HS-5 (cell line): ENCODE results near the gene DNASE2.
"Not testable (repeated sequence)": the region's sequence is repeated elsewhere in the genome, so short reads cannot be mapped to it uniquely, and the experiment has no call there.

ENCODE experiments used
- DNase-seq: peaks from one replicate; pipeline ENCODE4 v3.0.0-alpha.2; 2012; ENCODE audit warnings: low read depth

The DNASE2 gene

DNA sequence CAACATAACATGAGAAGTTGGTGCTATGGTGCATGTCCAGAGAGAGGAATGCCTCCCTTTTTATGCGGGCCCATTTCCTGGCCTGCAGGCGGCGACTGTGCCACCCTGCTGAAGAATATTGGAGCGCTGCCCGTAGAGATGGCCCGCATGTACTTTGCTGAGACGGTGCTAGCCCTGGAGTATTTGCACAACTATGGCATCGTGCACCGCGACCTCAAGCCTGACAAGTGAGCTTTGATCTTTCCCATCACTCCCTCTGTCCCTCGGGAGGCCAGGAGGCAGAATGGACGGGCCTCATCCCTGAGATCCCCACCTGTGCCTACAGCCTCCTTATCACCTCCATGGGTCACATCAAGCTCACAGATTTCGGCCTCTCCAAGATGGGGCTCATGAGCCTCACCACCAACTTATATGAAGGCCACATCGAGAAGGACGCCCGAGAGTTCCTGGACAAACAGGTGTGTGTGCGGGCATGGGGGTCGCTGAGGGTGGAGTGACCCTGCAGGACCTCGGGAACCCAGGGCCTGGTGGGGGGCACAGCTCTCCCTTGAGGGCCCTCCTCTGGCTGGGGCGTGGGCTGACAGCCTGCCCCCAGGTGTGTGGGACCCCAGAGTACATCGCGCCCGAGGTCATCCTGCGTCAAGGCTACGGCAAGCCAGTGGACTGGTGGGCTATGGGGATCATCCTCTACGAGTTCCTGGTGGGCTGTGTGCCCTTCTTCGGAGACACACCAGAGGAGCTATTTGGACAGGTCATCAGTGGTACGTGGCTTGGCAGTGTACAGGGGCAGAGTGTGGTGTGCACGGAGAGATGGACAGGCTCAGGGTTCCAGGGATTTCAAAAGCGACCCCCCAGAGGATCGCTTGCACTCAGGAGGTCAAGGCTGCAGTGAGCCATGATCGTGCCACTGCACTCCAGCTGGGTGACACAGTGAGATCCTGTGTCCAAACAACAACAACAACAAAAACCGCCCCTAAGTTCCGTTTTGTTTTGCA lies 16.2 kb downstream of the DNASE2 start:
- no peak for DNase-seq

DNA sequence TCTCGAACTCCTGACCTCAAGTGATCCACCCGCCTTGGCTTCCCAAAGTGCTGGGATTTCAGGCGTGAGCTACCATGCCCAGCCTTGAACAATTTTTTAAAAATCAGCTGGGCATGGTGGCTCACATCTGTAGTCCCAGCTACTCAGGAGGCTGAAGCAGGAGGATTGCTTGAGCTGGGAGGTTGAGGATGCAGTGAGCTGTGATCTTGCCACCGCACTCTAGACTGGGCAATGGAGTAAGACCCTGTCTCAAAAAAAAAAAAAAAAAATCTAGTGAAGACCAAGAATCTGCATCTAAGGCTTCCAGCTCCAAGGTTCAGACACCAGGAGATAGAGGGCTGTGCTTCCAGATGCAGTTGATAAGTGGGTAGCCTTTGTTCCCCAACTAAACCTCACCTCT lies 17.1 kb downstream of the DNASE2 start:
- no peak for DNase-seq

DNA sequence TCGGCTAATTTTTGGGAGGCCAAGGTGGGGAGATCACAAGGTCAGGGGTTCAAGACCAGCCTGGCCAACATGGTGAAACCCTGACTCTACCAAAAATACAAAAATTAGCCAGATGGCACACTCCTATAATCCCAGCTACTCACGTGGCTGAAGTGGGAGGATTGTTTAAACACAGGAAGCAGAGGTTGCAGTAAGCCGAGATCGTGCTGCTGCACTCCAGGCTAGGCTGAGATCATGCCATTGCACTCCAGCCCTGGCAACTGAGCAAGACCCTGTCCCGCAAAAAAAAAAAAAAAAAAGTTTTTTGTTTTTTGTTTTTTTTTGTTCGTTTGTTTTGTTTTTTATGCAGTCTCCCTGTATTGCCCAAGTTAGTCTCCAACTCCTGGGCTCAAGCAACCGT lies 21.7 kb downstream of the DNASE2 start:
- DNase-seq, result no peak

DNA sequence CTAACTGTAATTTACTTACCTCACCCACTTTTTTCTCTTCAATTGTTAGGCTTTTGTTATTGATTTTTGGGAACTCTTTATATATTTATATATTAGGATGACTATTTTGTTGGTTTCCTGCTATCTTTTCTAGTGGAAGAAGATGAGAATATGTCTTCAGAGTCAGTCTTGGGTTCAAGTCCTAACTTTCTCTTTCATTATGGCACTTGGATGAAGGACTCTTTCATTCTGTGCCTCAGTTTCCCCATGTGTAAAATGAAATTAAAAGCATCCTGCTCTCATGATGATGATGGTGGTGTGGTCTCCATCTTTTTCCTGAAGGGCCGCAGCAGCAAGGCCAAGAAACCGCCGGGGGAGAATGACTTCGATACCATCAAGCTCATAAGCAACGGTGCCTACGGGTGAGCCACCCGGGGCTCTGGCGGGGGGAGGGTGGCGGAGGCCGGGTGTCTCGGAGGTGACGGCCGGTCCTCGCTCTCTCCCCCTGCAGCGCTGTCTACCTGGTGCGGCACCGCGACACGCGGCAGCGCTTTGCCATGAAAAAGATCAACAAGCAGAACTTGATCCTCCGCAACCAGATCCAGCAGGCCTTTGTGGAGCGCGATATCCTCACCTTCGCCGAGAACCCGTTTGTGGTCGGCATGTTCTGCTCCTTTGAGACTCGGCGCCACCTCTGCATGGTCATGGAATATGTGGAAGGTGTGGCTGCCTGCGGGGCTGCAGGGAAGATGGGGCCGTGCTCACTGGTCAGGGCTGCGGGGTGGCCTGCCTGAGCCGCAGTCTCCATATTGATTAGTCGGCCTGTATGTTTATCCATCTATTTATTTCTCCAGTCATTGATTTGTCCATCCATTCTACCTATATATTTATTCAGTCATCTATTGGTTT lies 23.0 kb downstream of the DNASE2 start:
- DNase-seq, result no peak

DNA sequence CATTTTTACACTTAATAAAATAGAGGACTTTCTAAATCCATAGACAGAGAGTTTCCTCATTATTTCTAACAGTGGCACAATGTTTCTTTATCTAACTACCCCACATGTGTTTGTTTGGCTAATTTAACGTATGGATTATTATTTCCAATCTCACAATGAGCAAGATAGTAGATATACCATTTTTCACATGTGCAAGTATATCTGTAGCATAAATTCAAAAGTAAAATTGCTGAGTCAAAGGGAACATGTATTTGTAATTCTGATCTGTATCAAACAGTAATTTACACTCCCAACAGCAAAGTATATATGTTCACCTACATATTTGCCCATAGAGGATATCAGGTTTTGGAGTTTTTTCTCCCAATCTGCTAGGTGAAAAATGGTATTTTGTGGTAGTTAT lies 24.6 kb downstream of the DNASE2 start:
- no peak for DNase-seq

DNA sequence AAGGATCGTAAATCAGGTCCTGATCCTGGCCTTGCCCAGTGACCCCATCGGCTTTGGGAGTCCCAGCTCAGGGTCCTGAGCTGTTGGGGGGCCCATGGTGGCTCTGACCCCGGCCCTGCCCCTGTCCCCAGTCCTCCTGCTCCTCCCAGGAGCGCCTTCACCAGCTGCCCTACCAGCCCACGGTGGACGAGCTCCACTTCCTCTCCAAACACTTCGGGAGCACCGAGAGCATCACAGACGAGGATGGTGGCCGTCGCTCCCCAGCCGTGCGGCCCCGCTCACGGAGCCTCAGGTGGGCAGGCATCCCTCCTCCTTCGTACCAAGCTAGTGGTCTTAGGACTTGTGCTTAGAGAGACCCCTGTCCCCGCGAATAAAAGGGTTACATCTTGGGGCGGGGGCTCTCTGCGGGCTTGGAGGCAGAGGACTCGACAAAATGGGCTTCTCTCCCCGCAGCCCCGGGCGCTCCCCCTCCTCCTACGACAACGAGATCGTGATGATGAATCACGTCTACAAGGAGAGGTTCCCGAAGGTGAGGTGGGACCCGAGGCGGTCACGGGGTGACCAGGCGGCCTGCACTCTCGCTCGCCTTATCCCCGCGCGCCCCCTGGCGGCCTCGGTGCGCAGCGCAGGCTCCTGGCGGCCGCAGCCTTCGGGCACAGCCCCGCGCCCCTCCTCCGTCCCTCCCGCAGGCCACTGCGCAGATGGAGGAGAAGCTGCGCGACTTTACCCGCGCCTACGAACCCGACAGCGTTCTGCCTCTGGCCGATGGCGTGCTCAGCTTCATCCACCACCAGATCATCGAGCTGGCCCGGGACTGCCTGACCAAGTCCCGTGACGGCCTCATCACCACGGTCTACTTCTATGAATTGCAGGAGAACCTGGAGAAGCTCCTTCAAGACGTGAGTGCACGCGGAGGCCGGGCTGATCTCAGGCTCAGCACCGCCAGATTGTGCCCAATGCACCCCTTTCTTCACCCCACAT lies 33.8 kb downstream of the DNASE2 start:
- DNase-seq, result peak; percentile 65

DNA sequence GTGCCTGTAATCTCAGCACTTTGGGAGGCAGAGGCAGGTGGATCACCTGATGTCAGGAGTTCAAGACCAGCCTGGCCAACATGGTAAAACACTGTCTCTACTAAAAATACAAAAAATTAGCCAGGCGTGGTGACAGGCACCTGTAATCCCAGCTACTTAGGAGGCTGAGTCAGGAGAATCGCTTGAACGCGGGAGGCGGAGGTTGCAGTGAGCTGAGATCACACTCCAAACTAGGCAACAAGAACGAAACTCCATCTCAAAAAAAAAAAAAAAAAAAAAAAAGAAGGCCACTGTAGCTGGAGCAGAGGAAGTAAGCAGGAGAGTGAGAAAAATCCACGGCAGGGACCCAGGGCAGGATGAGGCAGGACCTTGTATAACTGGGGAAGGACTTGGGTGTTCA lies 34.6 kb downstream of the DNASE2 start:
- DNase-seq, result not testable (repeated sequence)

DNA sequence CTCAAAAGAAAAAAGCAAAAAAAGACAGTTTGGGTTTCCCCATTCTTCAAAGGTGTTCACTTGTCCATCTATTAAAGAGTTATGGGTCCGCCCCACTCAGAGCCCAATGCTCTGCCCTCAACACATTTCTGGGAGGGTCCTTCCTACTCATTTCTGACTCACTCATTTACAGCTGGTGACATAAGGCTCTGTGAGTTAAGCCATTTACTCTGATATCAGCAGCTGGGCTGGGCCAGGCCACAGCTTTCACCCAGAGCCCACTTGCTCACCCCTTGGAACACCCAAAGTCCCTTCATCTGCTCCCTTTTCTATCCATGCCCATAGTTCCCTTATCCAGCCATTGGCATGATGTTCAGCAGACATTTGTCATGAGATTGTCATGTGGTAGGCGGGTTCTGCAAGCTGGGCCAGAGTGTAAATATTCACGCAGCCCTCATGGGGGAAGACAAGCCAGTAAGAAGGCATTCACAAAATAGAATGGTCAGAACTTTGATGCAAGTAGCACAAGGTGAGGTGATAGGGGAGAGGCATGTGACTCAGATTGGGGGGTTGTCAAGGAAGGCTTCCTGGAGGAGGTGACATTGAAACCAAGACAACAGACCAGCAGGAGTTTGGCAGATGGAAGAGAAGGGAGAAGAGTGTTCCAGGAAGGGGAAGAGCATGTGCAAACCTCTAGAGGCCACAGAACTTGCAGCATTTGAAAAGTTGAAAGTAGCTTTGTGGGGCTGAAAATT lies 37.1 kb downstream of the DNASE2 start:
- DNase-seq, result no peak

DNA sequence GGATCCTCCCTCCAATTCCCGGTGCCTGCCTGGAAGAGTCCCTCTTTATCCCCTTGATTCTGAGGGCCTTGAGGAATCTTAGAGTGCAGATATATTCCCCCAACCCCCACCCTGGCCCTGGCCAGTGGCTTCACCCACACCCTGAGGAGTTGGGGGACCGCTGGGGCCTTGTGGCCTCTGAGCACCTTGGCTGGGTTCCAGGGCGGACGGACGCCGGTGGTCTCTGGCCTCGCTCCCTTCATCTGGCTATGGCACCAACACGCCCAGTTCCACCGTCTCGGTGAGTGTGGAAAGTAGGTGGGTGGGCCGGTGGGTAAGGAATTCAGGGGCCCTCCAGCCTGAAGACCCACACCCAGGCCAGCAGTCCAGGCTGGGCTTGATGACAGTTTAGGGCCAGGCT lies 37.9 kb downstream of the DNASE2 start:
- DNase-seq, result no peak

DNA sequence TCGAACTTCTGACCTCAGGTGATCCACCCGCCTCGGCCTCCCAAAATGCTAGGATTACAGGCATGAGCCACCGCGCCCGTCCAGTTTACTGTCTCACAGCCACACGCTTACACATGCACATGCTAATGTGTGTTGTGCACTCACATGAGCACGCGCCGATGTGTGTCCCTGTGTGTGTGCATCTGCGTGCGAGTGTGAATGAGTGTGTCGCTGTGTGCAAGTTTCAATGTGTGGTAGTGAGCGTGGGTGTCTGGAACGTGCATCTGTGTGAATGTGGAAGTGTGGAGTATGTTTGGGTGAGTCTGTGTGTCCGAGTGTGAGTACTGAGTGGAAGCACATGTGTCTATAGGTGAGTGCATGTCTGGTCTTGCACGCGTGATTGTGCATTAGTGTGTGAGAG lies 38.7 kb downstream of the DNASE2 start:
- no peak for DNase-seq

DNA sequence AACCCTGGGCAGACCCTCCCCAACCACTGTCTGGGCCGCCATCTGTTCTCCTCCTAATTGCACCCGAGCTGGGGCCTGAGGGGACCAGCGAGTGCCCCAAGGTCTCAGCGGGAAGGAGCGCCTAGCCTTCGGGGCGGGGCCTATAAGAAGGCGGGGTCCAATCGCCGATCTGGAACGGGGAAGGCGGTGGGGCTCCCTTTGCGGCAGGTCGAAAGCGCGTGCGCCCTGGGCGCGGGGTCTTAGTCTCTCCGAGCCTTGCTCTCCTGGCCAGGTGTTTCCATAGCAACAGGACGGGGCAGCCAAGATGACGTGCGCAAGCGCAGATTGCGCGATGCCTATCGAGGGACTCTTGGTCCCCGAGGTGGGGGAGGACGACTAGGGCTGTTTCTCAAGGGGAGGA lies 40.2 kb downstream of the DNASE2 start:
- no peak for DNase-seq

DNA sequence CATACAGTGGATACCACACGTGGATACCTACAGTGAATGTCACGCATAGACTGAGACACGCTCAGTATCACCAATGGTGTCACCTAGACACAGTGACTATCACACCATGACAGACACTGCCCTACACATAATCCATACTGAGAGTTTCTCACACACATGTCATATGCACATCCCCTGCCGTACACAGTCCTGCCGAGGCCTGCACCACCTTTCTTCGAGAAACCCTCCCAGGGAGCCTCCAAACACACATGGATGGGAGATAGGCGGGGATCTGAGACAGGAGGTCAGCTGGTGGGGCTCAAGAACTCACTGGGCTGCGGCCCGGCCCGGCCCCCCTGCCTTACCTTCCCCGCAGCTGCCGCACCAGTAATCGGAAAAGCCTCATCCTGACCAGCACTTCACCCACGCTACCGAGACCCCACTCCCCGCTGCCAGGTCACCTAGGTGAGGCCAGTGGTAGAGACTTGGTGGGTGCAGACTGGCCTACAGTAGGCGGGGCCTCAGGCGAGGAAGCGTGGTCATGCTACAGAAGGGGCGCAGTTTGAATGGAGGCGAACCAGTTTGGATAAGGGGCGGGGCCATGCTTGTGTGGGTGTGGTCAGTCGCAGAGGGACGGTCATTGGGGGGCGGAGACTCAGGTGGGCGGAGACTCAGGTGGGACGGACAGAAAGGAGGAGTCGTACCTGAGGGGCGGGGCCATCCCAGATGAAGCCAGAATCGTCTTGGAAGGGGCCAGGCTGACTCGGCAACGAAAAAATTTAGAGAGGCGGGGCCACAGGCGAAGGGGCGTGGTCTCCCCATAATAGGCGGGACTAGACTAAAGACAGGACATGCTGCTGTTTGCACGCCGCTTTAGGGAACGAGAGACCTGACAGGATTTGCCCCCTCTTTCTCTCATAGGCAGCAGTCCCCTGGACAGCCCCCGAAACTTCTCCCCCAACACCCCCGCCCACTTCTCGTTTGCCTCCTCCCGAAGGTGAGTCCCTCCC lies 40.9 kb downstream of the DNASE2 start:
- no peak for DNase-seq

DNA sequence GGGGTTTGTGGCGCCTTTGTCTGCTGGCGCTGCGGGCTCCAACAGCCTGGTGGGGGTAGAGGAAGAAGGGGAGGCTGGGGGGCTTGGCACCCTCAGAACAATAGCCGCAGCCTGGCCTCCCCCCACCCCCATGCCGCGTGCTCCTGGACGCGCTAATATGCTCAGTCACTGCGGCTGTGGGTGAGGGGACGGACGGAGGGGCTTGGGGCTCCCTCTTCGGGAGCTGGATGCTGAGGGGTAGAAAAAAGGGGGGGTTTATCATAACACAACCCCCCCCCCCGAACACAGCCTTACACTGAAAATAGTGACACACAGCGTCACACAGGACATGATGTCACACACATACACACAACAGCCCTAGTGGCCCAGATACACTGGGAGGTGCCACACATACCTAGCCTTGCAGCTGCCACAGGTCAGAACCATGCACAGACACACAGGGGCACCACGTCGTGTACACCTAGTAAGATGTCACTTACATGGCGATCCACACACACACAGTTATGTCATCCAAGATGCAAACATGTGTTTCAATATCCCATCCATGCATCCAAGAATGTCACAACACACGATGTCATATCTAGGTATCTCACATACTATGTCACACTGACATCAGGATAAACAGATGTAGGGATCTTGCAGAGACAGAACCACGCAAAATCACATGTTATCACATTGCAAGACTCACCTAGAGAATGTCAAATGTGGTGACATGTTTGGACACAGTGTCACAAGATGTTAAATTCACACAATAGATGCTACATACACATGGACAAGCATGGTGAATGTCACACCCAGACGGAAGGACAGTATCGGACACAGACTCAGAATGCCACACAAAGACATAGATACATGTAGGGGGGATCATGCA lies 42.1 kb downstream of the DNASE2 start:
- no peak for DNase-seq

DNA sequence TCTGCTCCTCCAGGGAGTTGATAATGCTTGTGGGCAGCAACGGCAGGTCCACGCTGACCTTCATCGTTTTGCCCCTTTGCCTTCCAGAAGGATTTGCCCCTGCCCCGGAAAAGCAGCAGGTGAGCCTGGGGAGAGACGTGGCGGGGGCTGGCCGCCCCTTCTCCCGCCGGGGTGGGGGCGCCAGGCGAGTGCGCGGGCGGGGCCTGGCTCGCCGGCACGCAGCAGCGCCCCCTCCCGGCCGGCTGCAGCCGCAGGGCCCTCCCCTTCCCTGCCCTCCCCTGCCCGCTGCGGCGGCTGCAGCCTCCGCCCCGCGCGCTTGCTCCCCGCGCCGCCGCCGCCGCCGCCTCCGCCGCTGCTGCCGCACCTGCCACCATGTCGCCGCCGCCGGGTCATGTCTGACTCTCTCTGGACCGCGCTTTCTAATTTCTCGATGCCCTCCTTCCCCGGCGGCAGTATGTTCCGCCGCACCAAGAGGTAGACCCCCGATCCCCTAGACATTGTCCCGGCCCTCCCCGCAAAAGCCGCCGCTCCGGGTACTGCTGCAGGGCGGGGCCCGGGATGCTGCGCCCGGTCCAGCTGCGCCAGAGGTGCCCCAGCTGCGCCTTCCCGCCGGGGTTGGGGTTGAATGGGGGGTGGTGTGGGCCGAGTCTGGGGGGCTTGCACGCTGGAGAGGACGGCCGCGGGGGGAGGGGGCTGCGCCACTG lies 42.9 kb downstream of the DNASE2 start, which contains the start of gene MAST1:
Gene MAST1 (plus strand): TSS at position 334 of the 704 bp plus-strand sequence. CDS start 58 bp downstream, at position 392.
- DNase-seq, result no peak

DNA sequence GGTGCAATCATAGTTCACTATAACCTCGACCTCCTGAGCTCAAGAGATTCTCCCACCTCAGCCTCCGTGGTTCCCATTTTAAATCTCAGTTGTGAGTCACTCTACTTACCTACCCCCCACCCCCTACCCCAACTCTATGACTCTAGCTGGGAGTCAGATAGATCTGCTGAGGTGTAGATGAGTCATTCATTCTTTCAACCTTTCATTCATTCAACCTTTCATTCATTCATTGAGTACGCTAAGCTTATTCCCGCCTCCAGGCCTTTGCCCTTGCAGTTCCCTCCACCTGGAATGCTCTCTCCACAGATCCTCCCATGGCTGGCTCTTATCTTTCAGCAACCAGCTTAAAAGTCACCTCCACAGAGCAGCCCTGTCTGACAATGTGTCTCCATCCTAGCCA lies 44.0 kb downstream of the DNASE2 start:
- no peak for DNase-seq

DNA sequence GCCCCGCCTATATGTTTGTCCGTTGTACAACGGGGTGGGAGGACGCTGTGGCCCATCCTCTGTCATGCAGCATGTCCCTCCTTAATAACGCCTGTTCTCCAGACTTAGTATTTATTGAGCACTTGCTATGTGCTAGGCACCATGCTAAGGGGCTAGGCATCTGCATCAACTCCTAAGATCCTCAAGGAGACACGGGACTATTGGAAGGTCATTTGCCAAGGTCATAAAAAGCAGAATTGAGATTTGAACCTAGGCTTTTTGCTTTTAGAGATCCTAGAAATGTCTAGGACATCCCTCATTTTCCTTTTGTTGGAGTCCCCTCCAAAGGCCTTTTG lies 44.8 kb downstream of the DNASE2 start:
- no peak for DNase-seq

DNA sequence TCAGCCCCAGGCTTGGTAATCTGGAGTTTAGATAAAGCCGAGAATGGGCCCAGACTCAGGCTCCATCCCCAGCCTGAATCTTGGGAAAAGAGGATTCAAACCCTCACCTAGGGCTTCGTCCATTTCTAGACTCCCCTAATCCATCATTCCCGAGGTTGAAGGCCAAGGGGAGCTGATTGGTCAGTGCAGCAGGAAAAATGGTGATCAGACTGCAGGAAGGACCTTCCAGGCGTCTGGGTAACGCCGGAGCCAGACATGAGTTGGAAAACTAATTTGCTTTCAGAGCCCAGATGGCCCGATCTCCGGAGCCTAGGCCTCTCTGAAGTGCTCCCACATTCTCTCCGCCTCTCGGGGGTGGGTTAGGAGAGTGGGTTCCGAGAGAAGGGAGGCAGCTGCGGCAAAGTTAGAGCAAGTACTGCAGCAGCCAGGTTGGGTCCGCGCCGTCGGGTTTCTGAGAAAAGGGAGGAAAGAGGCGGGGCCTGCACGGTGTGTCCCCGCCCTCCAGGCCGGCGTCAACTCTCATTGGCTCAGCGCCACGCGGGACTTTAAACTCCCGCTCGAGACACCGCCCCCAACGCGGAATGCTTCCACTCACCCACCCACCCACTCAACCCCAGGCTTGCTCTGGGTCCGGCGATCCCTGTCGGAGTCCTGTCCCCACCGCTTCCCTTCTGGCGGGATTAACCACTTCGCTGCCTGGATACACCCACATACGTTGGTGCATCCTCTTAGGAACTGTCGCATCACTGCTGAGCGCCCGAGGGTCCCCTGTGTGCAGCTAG lies 46.1 kb downstream of the DNASE2 start:
- DNase-seq, result no peak
